NK-92 (cell line): ENCODE measurements around the gene GGTLC3.
"Not testable (repeated sequence)": the region's sequence is repeated elsewhere in the genome, so short reads cannot be mapped to it uniquely, and the experiment has no call there.

ENCODE experiments used
- DNase-seq: peaks from one replicate; lab custom pipeline; 2025; ENCODE audit not compliant: unreplicated experiment; lab: John Stamatoyannopoulos, UW

The GGTLC3 gene

GRCh38 chr22:18518061-18518460, at the start of gene GGTLC3:
Gene GGTLC3 (minus strand): TSS chr22:18518161. CDS start chr22:18517897, 264 bp downstream.
- DNase-seq, result not testable (repeated sequence)

- DNase-seq, result not testable (repeated sequence)
Observed at GRCh38 chr22:18560099-18560974, 42.4 kb upstream of the GGTLC3 start.

GRCh38 chr22:18558939-18559338, 41.0 kb upstream of the GGTLC3 start:
- not testable (repeated sequence) for DNase-seq

- DNase-seq, result not testable (repeated sequence)
Observed at GRCh38 chr22:18558516-18558915, 40.6 kb upstream of the GGTLC3 start.

GRCh38 chr22:18554280-18555256, 36.6 kb upstream of the GGTLC3 start:
- DNase-seq, result not testable (repeated sequence)

GRCh38 chr22:18552839-18553597, 35.1 kb upstream of the GGTLC3 start:
- DNase-seq, result not testable (repeated sequence)

- DNase-seq, result not testable (repeated sequence)
Observed at GRCh38 chr22:18551046-18551445, 33.1 kb upstream of the GGTLC3 start.

- not testable (repeated sequence) for DNase-seq
Observed at GRCh38 chr22:18549458-18550179, 31.7 kb upstream of the GGTLC3 start.

GRCh38 chr22:18544615-18545014, 26.7 kb upstream of the GGTLC3 start:
- not testable (repeated sequence) for DNase-seq

- DNase-seq, result not testable (repeated sequence)
Observed at GRCh38 chr22:18543400-18543799, 25.4 kb upstream of the GGTLC3 start.

- not testable (repeated sequence) for DNase-seq
Observed at GRCh38 chr22:18539994-18540393, 22.0 kb upstream of the GGTLC3 start.

GRCh38 chr22:18534315-18534714, 16.4 kb upstream of the GGTLC3 start:
- DNase-seq, result not testable (repeated sequence)

GRCh38 chr22:18533633-18534032, 15.7 kb upstream of the GGTLC3 start:
- DNase-seq, result not testable (repeated sequence)

- DNase-seq, result not testable (repeated sequence)
Observed at GRCh38 chr22:18529416-18530145, 11.6 kb upstream of the GGTLC3 start.

- not testable (repeated sequence) for DNase-seq
Observed at GRCh38 chr22:18528597-18529415, 10.8 kb upstream of the GGTLC3 start.

- DNase-seq, result not testable (repeated sequence)
Observed at GRCh38 chr22:18527752-18528596, 10.0 kb upstream of the GGTLC3 start, which contains the start of gene TMEM191B. Gene TMEM191B (plus strand): TSS chr22:18527802. CDS start chr22:18527981, 179 bp downstream.

- DNase-seq, result not testable (repeated sequence)
Observed at GRCh38 chr22:18523328-18523727, 5.4 kb upstream of the GGTLC3 start.
